Endothelial cell of umbilical vein (primary cell): ENCODE measurements around the gene SGCD. TPM values are rescaled to one million over a fixed set of nuclear protein-coding genes. Genes with fewer than 3 reads are reported as not detected.

Experiments used
- BruUV-seq: library from RNA; stranded (reverse); fragments of 400-500 nt; replicated peaks from 2 replicates; lab custom pipeline; 2021; lab: Mats Ljungman, UMichigan
- CTCF ChIA-PET: fragments of 300-600, 350-600 bp; sonication (Branson Sonifier 250); formaldehyde crosslinking; loops from one replicate; lab custom pipeline; 2021; ENCODE audit warnings: antibody characterized with exemption, inconsistent platforms; lab: Charles Lee
- POLR2A ChIA-PET: fragments of 300-600, 350-600 bp; sonication (Branson Sonifier 250); formaldehyde crosslinking; loops from one replicate; lab custom pipeline; 2021; ENCODE audit warnings: antibody characterized with exemption, inconsistent platforms; lab: Charles Lee
- DNase-seq: peaks from one replicate; pipeline ENCODE4 v3.0.0-alpha.2; 2011; ENCODE audit warnings: low read depth, low spot score
- FAIRE-seq: peaks from 2 replicates; lab custom pipeline; 2011; peaks lifted over from hg19 to GRCh38; lab: Jason Lieb, UNC
- H2AFZ ChIP-seq: 2 replicates; pipeline ENCODE4 v1.6.0; 2012; ENCODE audit warnings: low read depth, low read length, control low read depth, inconsistent platforms
- H3K27ac ChIP-seq: 2 replicates; pipeline ENCODE4 v1.5.1; 2011; ENCODE audit warnings: low read depth, mild to moderate bottlenecking, control low read depth, low read length, moderate library complexity; ENCODE audit not compliant: insufficient read depth
- H3K27me3 ChIP-seq, 2 experiments: 2 replicates each; pipeline versions ENCODE4 v1.6.0 to v1.6.1; 2011; ENCODE audit warnings: low read length in 2 of 2, mixed read lengths in 1 of 2; ENCODE audit not compliant: control insufficient read depth in 2 of 2, insufficient read depth in 2 of 2
- H3K36me3 ChIP-seq, 2 experiments: 2 replicates in 1 of 2; 3 replicates in 1 of 2; pipeline ENCODE4 v1.5.1; 2011; ENCODE audit warnings: low read length in 2 of 2, mild to moderate bottlenecking in 1 of 2, moderate library complexity in 1 of 2; ENCODE audit not compliant: control insufficient read depth in 2 of 2, insufficient read depth in 2 of 2; ENCODE audit errors: extremely low read depth in 1 of 2
- H3K4me1 ChIP-seq: 3 replicates; pipeline ENCODE4 v1.5.1; 2011; ENCODE audit warnings: mild to moderate bottlenecking, low read length; ENCODE audit not compliant: control insufficient read depth, insufficient read depth; ENCODE audit errors: extremely low read depth
- H3K4me2 ChIP-seq: 2 replicates; pipeline ENCODE4 v1.6.1; 2011; ENCODE audit warnings: low read length, control low read depth, mixed read lengths; ENCODE audit not compliant: insufficient read depth
- H3K4me3 ChIP-seq, 3 experiments: fragments of 200-600 bp in 1 of 3; sonication (generic), shearing (Covaris generic) in 1 of 3; replicated peaks in 1 of 3; 2 replicates each; pipeline ENCODE4 v1.5.1; 2011 to 2016; ENCODE audit warnings: control low read depth in 3 of 3, low read length in 3 of 3, mild to moderate bottlenecking in 2 of 3, inconsistent platforms in 1 of 3, low read depth in 1 of 3, moderate library complexity in 1 of 3; ENCODE audit not compliant: insufficient read depth in 1 of 3
- H3K79me2 ChIP-seq: 2 replicates; pipeline ENCODE4 v1.6.0; 2012; ENCODE audit warnings: low read length, inconsistent platforms; ENCODE audit not compliant: control insufficient read depth, insufficient read depth
- H3K9ac ChIP-seq: replicated peaks from 2 replicates; pipeline ENCODE3; 2011; ENCODE audit warnings: low read length, control low read depth; ENCODE audit not compliant: insufficient read depth; ENCODE audit errors: extremely low read depth
- H3K9me1 ChIP-seq: replicated peaks from 3 replicates; pipeline ENCODE4 v1.6.0; 2011; ENCODE audit warnings: mild to moderate bottlenecking, low read length; ENCODE audit not compliant: control insufficient read depth, insufficient read depth; ENCODE audit errors: extremely low read depth
- H3K9me3 ChIP-seq: replicated peaks from 2 replicates; pipeline ENCODE4 v1.5.1; 2012; ENCODE audit warnings: low read length, inconsistent platforms; ENCODE audit not compliant: control insufficient read depth, insufficient read depth
- H4K20me1 ChIP-seq: replicated peaks from 2 replicates; pipeline ENCODE3; 2011; ENCODE audit warnings: mild to moderate bottlenecking, low read length; ENCODE audit not compliant: control insufficient read depth, insufficient read depth; ENCODE audit errors: extremely low read depth
- EZH2 ChIP-seq: IDR thresholded peaks from 2 replicates; pipeline ENCODE4 v1.6.1; 2012; ENCODE audit warnings: borderline replicate concordance, low read depth, mild to moderate bottlenecking, moderate library complexity, low read length, inconsistent platforms; ENCODE audit not compliant: severe bottlenecking
- FOS ChIP-seq: IDR thresholded peaks from 2 replicates; pipeline ENCODE4 v1.6.1; 2011; ENCODE audit warnings: mild to moderate bottlenecking, low read length, moderate library complexity, borderline replicate concordance; ENCODE audit not compliant: insufficient read depth
- GATA2 ChIP-seq: IDR thresholded peaks from 2 replicates; pipeline ENCODE4 v1.7.0; 2011; ENCODE audit warnings: low read depth, mild to moderate bottlenecking, moderate library complexity, mixed read lengths, low read length; ENCODE audit not compliant: insufficient read length, insufficient read depth
- JUN ChIP-seq: IDR thresholded peaks from 2 replicates; pipeline ENCODE4 v1.6.1; 2011; ENCODE audit warnings: borderline replicate concordance, low read depth; ENCODE audit not compliant: insufficient read length, insufficient read depth
- MYC ChIP-seq: IDR thresholded peaks from one replicate; pipeline ENCODE4 v1.6.1; 2011; ENCODE audit warnings: mild to moderate bottlenecking, low read depth, low read length
- POLR2A ChIP-seq: IDR thresholded peaks from 2 replicates; pipeline ENCODE4 v1.6.1; 2012; ENCODE audit warnings: low read depth, mild to moderate bottlenecking, control low read depth, low read length
- POLR2AphosphoS5 ChIP-seq: IDR thresholded peaks from 2 replicates; pipeline ENCODE4 v1.6.1; 2012; ENCODE audit warnings: low read depth, mild to moderate bottlenecking, control low read depth, low read length, moderate library complexity; ENCODE audit not compliant: insufficient read depth
- dilution Hi-C: fragments of 300-500 bp; cut with MboI; formaldehyde crosslinking; loops from one replicate; pipeline ENCODE4 v1.15.0; 2019; ENCODE audit warnings: low sequenced_read_pairs; ENCODE audit not compliant: extremely low pct_ligation_motif_present
- intact Hi-C: fragments of 100-400 bp; cut with micrococcal nuclease; formaldehyde crosslinking; loops from one replicate; pipeline ENCODE4 v1.10.0; 2022
- polyA plus RNA-seq, 4 experiments: library from polyadenylated mRNA; depleted of rRNA in 3 of 4; stranded (reverse) in 3 of 4; unstranded in 1 of 4; fragments of >200 nt; gene quantifications; 2 replicates each; pipeline versions ENCODE4 v1.2.1 to v1.2.3, GENCODE V29; 2011 to 2012; ENCODE audit warnings: missing spikeins in 1 of 4
- total RNA-seq: library from RNA; stranded (reverse); gene quantifications from 2 replicates; pipeline ENCODE4 v1.2.3, GENCODE V29; 2021
- TF ChIP-seq, protein P1 (sequence below), 2 donors: IDR thresholded peaks; 1 replicate in 1 of 2; 2 replicates in 1 of 2; pipeline ENCODE4 v1.5.1; 2011; ENCODE audit warnings: low read length in 2 of 2, mild to moderate bottlenecking in 2 of 2, moderate library complexity in 2 of 2, control low read depth in 1 of 2, inconsistent platforms in 1 of 2, low read depth in 1 of 2; ENCODE audit not compliant: insufficient read depth in 1 of 2; ENCODE audit errors: extremely low read depth in 1 of 2
- TF ChIP-seq, protein P2 (sequence below): IDR thresholded peaks from 2 replicates; pipeline ENCODE4 v1.6.1; 2011; ENCODE audit not compliant: insufficient read depth, insufficient read length

SGCD gene
- total and polyA plus RNA-seq, 2 donors (not counting 3 experiments of a cell fraction or from before 2014, with no cell fraction given): not detected

GRCh38 chr5:156779436-156779835 is 452.5 kb downstream of the SGCD start:
- DNase-seq (no peak), FAIRE-seq (no peak)
- Histone ChIP-seq H3K9me1 (no peaks in the 10 kb centered on the region), H3K79me2 (no peaks in the 10 kb centered on the region), H3K27me3 (no peaks in the 10 kb centered on the region), H3K4me3 (no peak overlapping the region), H3K4me2 (no peak overlapping the region), H3K9ac (no peak overlapping the region), H2AFZ (no peak overlapping the region), H3K4me1 (no peaks in the 10 kb centered on the region), H3K27ac (no peak overlapping the region), H4K20me1 (no peaks in the 10 kb centered on the region), H3K9me3 (peaks cover 2% of the 10 kb centered on the region), H3K36me3 (no peaks in the 10 kb centered on the region)
- TF ChIP-seq, protein P1, sequence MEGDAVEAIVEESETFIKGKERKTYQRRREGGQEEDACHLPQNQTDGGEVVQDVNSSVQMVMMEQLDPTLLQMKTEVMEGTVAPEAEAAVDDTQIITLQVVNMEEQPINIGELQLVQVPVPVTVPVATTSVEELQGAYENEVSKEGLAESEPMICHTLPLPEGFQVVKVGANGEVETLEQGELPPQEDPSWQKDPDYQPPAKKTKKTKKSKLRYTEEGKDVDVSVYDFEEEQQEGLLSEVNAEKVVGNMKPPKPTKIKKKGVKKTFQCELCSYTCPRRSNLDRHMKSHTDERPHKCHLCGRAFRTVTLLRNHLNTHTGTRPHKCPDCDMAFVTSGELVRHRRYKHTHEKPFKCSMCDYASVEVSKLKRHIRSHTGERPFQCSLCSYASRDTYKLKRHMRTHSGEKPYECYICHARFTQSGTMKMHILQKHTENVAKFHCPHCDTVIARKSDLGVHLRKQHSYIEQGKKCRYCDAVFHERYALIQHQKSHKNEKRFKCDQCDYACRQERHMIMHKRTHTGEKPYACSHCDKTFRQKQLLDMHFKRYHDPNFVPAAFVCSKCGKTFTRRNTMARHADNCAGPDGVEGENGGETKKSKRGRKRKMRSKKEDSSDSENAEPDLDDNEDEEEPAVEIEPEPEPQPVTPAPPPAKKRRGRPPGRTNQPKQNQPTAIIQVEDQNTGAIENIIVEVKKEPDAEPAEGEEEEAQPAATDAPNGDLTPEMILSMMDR (IDR thresholded peaks at IDR 0.05; ENCODE audit: extremely low read depth in 1 of 2, insufficient read depth in 1 of 2, low read depth in 1 of 2, low read length in 2 of 2): no peak
- BruUV-seq: no TSS peak
- CTCF ChIA-PET: no interaction called here
- intact Hi-C loops: no loop called here
- POLR2A ChIA-PET: no interaction called here
- dilution Hi-C loops: no loop called here

DNA sequence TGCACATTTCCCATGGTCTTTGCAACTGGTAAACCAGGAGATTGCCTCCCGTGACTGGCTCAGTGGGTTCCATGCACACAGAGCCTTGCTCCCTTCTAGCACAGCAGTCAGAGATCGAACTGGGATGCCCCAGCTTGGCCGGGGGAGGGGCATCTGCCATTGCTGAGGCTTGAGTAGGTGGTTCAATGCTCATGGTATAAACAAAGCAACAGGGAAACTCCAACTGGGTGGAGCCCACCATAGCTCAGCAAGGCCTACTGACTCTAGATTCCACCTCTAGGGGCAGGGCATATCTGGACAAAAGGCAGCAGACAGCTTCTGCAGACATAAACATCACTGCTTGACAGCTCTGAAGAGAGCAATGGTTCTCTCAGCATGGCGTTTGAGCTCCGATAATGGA is 456.1 kb downstream of the SGCD start:
- DNase-seq (no peak), FAIRE-seq (no peak)
- Histone ChIP-seq H3K4me3 (no peak overlapping the region), H3K27ac (no peak overlapping the region), H3K4me1 (no peaks in the 10 kb centered on the region), H3K9me3 (peaks cover 2% of the 10 kb centered on the region), H3K79me2 (no peaks in the 10 kb centered on the region), H3K9me1 (no peaks in the 10 kb centered on the region), H2AFZ (no peak overlapping the region), H3K9ac (no peak overlapping the region), H4K20me1 (no peaks in the 10 kb centered on the region), H3K4me2 (no peak overlapping the region), H3K36me3 (no peaks in the 10 kb centered on the region), H3K27me3 (no peaks in the 10 kb centered on the region)
- BruUV-seq: no TSS peak
- POLR2A ChIA-PET: no interaction called here
- CTCF ChIA-PET: no interaction called here
- intact Hi-C loops: no loop called here
- TF ChIP-seq FOS (no peak), GATA2 (no peak), JUN (no peak), POLR2AphosphoS5 (no peak), MYC (no peak), EZH2 (no peak), POLR2A (no peak)
- TF ChIP-seq, protein P2, sequence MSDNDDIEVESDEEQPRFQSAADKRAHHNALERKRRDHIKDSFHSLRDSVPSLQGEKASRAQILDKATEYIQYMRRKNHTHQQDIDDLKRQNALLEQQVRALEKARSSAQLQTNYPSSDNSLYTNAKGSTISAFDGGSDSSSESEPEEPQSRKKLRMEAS: no peak
- TF ChIP-seq, protein P1 (IDR thresholded peaks at IDR 0.05; ENCODE audit: extremely low read depth in 1 of 2, insufficient read depth in 1 of 2, low read depth in 1 of 2, low read length in 2 of 2): no peak
- dilution Hi-C loops: no loop called here
